ENCODE results near the gene SLC26A1. TPM values are rescaled to one million over a fixed set of nuclear protein-coding genes. Genes with fewer than 3 reads are reported as not detected.

The SLC26A1 gene
- total and polyA plus RNA-seq, 2 of the 13 experiments (the other 11 are each of a cell fraction or from before 2014, with no cell fraction given) = 5.4 to 22.9 TPM

- TF ChIP-seq ZSCAN20 (CRISPR knock-in tag; IDR thresholded peaks at IDR 0.05; ENCODE audit: borderline replicate concordance) (no peak), AGO2 (optimal IDR thresholded peaks at IDR 0.05; ENCODE audit: low read depth, low read length) (no peak), YEATS2 (CRISPR knock-in tag; IDR thresholded peaks at IDR 0.05; ENCODE audit: borderline replicate concordance) (no peak), THAP9 (CRISPR knock-in tag; IDR thresholded peaks at IDR 0.05; ENCODE audit: borderline replicate concordance) (0 out of 2 replicates have a peak, but pooled peaks have one; percentile 23), ZNF558 (CRISPR knock-in tag; IDR thresholded peaks at IDR 0.05; ENCODE audit: borderline replicate concordance) (0 out of 2 replicates have a peak, but pooled peaks have one; percentile 42), SNAI1 (CRISPR knock-in tag; IDR thresholded peaks at IDR 0.05; ENCODE audit: borderline replicate concordance) (no peak), MED8 (CRISPR knock-in tag; IDR thresholded peaks at IDR 0.05; ENCODE audit: insufficient replicate concordance) (no peak), MYC (CRISPR knock-in tag; IDR thresholded peaks at IDR 0.05; ENCODE audit: borderline replicate concordance) (no peak), GTF3A (CRISPR knock-in tag; conservative IDR thresholded peaks at IDR 0.05) (no peak), SAP130 (CRISPR knock-in tag; IDR thresholded peaks at IDR 0.05; ENCODE audit: low read depth) (0 out of 2 replicates have a peak, but pooled peaks have one; percentile 9), FOSL1 (CRISPR knock-in tag; IDR thresholded peaks at IDR 0.05; ENCODE audit: borderline replicate concordance) (no peak), ZNF292 (CRISPR knock-in tag; IDR thresholded peaks at IDR 0.05; ENCODE audit: borderline replicate concordance, low read depth) (no peak), TP53 (CRISPR knock-in tag; conservative IDR thresholded peaks at IDR 0.05) (no peak), FOXA1 (IDR thresholded peaks at IDR 0.05) (no peak), FOXA1 (CRISPR knock-in tag; IDR thresholded peaks at IDR 0.05) (no peak), SRSF1 (optimal IDR thresholded peaks at IDR 0.05; ENCODE audit: low read depth, low read length) (peak; percentile 50), CHD2 (IDR thresholded peaks at IDR 0.05; ENCODE audit: low read depth, low read length) (no peak), KLF11 (CRISPR knock-in tag; IDR thresholded peaks at IDR 0.05) (no peak), NR2F2 (IDR thresholded peaks at IDR 0.05; ENCODE audit: borderline replicate concordance, low read depth) (no peak), ZNF775 (CRISPR knock-in tag; IDR thresholded peaks at IDR 0.05; ENCODE audit: borderline replicate concordance) (no peak), MXD4 (CRISPR knock-in tag; IDR thresholded peaks at IDR 0.05) (no peak), JUN (CRISPR knock-in tag; IDR thresholded peaks at IDR 0.05) (no peak), IRF2 (CRISPR knock-in tag; IDR thresholded peaks at IDR 0.05) (no peak), NPAS2 (CRISPR knock-in tag; IDR thresholded peaks at IDR 0.05; ENCODE audit: borderline replicate concordance) (no peak), ZNF878 (CRISPR knock-in tag; IDR thresholded peaks at IDR 0.05) (no peak)
- TF ChIP-seq, protein P1, sequence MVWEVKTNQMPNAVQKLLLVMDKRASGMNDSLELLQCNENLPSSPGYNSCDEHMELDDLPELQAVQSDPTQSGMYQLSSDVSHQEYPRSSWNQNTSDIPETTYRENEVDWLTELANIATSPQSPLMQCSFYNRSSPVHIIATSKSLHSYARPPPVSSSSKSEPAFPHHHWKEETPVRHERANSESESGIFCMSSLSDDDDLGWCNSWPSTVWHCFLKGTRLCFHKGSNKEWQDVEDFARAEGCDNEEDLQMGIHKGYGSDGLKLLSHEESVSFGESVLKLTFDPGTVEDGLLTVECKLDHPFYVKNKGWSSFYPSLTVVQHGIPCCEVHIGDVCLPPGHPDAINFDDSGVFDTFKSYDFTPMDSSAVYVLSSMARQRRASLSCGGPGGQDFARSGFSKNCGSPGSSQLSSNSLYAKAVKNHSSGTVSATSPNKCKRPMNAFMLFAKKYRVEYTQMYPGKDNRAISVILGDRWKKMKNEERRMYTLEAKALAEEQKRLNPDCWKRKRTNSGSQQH (CRISPR knock-in tag; IDR thresholded peaks at IDR 0.05; ENCODE audit: low read depth) = no peak; the same call in 1 of the 2 replicates
- TF ChIP-seq, protein P2, sequence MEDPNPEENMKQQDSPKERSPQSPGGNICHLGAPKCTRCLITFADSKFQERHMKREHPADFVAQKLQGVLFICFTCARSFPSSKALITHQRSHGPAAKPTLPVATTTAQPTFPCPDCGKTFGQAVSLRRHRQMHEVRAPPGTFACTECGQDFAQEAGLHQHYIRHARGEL (CRISPR knock-in tag; IDR thresholded peaks at IDR 0.05) = no peak
- TF ChIP-seq, protein P3, sequence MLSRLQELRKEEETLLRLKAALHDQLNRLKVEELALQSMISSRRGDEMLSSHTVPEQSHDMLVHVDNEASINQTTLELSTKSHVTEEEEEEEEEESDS (CRISPR knock-in tag; IDR thresholded peaks at IDR 0.05; ENCODE audit: borderline replicate concordance) = no peak
Observed at GRCh38 chr4:1008840-1009541, 15.8 kb upstream of the SLC26A1 start (continued).

All from HepG2 (cell line).